Activated CD8-positive, alpha-beta memory T cell treated with anti-CD3 and anti-CD28 coated beads for 24 hours (primary cell): ENCODE data around the gene KCNH1.

Experiments
- DNase-seq: peaks from one replicate; pipeline ENCODE4 v3.0.0-alpha.2; 2020

The KCNH1 gene, protein sequence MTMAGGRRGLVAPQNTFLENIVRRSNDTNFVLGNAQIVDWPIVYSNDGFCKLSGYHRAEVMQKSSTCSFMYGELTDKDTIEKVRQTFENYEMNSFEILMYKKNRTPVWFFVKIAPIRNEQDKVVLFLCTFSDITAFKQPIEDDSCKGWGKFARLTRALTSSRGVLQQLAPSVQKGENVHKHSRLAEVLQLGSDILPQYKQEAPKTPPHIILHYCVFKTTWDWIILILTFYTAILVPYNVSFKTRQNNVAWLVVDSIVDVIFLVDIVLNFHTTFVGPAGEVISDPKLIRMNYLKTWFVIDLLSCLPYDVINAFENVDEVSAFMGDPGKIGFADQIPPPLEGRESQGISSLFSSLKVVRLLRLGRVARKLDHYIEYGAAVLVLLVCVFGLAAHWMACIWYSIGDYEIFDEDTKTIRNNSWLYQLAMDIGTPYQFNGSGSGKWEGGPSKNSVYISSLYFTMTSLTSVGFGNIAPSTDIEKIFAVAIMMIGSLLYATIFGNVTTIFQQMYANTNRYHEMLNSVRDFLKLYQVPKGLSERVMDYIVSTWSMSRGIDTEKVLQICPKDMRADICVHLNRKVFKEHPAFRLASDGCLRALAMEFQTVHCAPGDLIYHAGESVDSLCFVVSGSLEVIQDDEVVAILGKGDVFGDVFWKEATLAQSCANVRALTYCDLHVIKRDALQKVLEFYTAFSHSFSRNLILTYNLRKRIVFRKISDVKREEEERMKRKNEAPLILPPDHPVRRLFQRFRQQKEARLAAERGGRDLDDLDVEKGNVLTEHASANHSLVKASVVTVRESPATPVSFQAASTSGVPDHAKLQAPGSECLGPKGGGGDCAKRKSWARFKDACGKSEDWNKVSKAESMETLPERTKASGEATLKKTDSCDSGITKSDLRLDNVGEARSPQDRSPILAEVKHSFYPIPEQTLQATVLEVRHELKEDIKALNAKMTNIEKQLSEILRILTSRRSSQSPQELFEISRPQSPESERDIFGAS

DNA sequence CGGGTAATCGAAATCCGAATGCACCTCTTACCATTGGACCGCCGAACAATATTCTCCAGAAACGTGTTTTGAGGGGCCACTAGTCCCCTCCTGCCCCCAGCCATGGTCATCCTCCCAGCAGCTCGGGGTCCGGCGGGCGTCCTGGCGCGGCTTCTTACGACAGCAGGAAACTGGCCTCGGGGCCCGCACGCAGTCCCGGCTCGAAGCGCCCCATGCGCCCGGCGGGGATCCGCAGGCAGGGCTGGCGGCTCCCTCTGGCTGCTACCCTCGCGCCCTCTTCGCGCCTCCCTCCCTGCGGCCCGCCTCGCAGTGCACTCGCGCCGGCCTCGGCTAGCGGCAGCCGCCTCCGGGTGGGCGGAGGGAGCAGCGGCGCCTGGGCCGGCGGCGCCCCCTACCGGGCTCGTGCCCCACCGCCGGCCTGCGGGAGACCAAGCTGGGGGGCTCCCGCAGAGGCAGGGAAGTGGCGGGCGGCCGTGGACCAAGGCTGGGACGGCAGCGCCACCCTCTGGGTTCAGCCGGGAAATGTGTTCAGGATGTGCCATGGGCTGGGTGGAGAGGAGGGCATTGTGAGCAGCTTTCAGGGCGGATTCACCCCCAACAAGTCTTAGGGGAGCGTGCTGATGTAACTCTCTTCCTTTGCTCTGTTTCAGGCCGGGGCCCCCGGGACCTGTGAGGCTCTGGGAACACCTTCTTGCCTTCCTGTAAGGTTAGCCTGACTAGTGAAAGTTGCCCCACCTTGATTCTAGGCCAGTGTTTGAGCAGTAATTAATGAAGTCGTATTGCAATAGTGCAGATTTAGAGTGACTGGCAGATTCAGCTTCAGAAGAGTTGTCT, at the start of gene KCNH1:
Gene KCNH1 (minus strand): TSS at position 313 of the 834 bp plus-strand sequence. CDS start 203 bp downstream, at position 110.
- peak; percentile 92 for DNase-seq

DNA sequence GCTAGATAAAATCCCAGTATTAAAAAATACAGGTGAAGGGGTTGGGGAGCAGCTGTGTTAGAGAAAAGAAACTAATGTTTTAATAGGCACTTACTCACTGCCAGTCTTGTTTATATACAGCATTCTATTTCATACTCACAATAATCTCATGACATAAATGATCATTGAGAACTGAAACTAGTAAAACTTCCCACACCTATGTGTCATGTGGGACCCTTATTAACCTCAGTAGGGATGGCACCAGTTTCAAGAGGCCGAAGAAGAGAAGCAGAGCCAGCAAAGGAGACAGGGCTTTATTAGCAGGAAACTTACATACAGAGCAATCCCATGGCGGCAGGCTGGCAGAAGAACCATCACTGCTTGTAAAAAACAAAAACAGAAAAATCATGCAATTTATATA, 48.8 kb upstream of the KCNH1 start:
- DNase-seq, result no peak

DNA sequence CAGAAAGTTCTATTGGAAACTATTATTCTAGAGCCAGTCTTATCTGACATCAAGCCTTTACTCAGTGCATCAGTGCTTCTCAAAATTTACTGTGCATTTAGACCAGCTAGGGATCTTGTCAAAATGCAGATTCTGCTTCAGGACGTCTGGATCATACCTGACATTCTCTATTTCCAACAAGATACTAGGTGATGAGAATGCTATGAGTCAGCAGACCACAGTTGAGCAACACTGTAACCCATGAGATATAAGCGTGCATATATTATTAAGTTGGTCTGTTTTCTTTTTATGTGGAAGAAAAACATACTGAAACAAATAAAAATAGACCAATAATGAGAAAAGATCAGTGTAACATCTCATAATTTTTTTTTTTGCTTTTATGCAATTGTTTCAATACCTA, 40.4 kb upstream of the KCNH1 start:
- no peak for DNase-seq

DNA sequence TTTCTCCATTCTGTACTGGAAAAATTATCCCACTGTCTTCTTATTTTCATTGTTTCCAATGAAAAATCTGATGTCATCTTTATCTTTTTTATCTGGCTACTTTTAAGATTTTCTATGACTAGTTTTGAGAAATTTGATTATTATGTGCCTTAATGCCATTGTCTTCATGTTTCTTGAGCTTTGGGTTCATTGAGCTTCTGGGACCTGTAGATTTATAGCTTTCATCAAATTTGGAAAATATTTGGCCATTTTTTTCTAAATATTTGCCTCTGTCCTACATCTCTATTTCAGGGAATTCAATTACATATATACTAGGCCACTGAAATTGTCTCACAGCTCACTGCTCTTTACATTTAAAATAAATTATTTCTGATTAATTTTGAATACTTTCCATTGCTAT, 38.7 kb upstream of the KCNH1 start:
- DNase-seq, result no peak

GRCh38 chr1:211169353-211169752, 35.4 kb upstream of the KCNH1 start:
- DNase-seq, result no peak

DNA sequence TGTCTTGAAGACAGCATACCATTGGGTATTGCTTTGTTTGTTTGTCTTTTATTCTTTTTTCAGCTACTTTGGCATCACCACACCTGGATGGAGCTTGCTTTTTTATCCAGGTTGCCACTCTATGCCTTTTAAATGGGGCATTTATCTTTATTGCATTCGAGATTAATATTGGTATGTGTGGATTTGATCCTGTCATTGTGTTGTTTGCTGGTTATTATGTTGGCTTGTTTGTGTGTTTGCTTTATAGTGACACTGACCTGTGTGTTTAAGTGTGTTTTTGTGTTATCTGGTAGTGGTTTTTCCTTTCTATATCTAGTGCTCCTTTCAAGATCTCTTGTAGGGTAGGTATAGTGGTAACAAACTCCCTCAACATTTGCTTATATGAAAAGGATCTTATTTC, 24.9 kb upstream of the KCNH1 start:
- no peak for DNase-seq

- DNase-seq, result no peak
Measured at GRCh38 chr1:211155040-211155439, 21.1 kb upstream of the KCNH1 start.

GRCh38 chr1:211153932-211154331, 20.0 kb upstream of the KCNH1 start:
- DNase-seq, result no peak

DNA sequence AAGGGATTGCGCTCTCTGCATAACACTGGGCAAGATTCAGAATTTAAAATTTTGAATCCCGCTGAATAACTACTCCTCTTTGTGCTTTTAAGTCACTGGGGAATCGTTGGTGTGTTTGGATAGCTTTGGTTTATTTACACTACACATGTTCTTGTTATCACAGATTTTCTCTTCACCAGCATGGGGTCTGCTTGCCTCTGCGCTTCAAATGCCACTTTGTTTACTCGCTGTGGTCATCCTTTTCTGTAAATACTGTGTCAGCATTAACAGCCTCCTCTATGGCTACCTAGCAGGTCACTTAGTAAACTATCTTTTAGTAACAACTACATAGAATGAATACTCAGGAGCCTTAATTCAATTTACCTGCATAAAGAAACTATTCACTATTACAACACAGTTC, 14.4 kb upstream of the KCNH1 start:
- no peak for DNase-seq

- no peak for DNase-seq
Measured at GRCh38 chr1:211145944-211146343, 12.0 kb upstream of the KCNH1 start.

- DNase-seq, result no peak
Measured at GRCh38 chr1:211135342-211135950, 1.5 kb upstream of the KCNH1 start.

DNA sequence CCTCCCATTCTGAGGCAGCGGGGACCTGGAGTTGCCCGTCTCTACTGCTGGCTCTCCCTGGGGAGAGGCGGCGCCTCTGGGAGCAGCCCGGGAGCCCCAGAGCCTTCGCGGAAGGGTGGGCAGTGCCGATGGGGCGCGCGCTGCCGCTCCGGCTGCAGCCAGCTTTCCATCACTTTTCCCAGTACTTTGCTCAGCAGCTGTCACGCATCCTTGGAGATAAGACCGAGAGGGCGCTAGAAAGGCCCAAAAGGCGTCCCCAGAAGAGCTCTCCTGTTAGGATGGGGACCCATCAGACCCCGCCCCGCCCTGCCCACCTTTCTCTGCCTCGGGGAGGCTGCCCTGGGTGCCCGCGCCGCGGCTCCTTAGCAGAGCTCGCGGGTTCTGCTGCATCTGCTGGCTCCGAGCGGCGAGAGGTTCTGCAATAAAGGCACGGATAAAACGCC, 534 bp downstream of the KCNH1 start:
- no peak for DNase-seq

DNA sequence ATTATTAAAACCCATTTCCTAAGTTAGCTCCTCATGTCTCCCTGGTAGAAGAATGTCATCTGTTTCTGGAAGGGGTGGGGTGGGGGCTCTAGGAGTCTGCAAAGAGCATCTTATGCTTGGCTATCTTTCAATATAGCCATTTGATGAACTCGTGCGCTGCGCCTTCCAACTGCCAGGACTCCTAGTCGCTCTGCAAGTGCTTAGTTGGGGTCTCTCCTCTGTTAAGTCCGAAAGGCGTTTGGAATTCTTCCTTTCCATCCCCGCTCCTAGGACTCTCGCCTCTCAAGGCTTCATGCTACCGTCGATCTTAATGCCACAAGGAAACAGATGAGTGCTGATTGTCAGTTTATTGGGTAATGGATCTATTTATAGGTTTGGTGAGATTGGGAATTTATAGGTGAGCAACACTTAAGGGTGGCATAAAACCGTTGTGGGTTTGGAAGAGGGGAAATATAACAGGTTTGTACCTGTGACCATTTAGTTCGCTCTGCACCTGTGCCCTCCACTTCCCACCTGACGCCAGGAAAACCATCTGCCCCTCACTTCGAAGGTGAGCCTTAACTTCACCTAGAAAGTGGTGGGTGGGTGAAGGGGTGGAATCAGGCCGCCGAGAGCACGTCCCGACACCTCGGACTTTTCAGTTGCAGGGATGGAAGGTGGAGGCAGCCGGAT, 1.1 kb downstream of the KCNH1 start:
- no peak for DNase-seq

DNA sequence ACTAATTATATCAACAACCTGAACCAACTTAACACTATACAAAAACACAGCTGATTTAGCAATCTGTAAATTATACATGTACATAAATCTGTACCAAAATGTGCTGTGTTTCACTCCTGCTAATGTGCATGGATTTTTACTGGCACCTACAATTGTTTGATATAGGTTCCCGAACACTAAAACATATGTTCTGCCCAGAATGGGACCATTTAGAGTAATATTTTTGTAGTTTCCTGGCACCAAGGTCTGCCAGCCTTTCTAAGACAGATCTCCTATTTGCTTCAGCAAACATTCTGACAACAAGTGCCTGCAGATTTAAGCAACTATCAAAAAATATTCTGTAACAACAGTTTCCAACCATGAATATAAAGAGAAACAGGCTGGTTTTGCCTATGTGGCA, 4.2 kb downstream of the KCNH1 start:
- no peak for DNase-seq

- no peak for DNase-seq
Measured at GRCh38 chr1:211127166-211127565, 6.8 kb downstream of the KCNH1 start.

DNA sequence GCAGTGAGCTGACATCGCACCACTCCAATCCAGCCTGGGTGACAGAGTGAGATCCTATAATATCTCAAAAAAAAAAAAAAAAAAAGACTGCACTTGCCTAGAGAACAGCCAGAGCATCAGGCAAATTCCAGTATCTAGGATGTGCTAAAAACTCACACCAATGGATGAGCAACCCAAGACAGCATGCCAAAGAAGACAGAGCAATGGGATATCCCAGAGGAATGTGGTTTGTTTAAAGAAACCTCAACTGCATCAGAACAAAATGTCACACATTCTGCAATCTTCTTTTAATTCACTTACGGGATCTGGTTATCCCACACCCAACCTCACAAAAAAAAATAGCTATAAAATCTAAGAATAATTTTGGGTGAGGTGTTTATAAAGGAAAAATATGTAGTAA, 7.3 kb downstream of the KCNH1 start:
- no peak for DNase-seq

DNA sequence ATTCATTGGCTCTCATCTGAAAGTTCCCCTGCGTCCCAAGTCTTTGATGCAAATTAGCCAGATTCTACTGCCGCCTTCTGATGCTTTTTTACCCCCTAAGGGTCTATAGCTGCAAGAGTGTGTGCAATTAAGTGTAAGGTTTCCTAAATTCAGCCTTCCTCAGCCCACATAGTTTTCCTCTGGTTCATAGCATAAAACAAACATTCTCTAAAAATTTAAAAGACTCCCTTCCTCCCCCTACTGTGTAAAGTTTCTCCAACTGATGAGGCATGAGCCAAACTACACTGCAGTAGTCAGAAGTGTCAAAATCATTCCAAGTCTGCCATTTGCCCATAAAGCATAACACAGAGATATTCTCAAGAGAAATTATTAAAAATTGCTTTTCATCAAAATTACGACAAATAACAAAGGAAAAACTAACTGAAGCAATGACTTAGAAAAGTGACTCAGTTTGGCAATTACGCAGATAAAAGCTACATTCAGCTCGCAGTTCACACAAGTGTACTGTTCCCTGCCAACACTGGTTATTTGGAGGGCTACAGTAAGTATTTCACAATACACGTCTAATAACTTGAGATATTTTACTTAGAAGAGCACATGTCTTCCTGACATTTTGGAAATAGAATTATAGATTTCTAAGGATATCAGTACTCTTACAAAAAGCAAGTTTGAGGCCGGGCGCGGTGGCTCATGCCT, 15.4 kb downstream of the KCNH1 start:
- no peak for DNase-seq

DNA sequence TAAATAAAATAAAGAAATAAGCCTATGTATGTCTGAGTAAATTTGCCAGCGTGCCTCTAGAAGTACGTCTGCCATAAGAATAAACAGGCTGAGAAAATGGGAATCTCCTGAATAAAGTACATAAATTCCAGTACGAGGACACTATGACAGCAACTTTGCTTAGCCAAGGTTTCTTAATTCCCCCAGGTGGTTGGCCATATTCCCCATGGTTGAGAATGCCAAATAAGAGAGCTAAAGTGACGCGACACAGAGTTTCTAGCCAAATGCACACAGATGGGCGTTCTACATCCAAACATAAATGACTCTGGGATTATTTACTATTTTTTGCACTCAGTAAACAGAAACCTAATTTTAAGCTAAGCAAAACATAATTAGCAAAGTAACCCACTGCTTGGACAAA, 19.5 kb downstream of the KCNH1 start:
- DNase-seq, result no peak

DNA sequence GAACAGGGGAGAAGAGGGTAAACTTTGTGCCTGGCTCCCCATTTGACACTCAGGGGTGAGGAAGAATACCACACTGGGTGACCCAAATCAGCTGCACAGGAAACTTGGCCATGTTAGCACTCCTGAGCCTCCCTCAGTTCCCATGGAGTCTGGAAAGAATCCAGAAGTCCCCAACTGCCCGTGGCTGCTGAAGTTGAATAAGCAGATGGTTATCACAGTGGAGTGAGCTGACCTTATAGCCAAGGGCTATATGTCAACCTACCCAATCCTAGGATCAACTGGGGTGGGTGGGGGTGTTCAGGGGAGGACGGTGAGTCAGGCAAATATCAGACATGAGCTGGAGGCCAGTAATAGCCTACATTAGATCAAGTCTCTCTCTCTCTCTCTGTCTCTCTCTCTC, 20.4 kb downstream of the KCNH1 start:
- DNase-seq, result no peak

- no peak for DNase-seq
Measured at GRCh38 chr1:211111351-211111750, 22.6 kb downstream of the KCNH1 start.

- no peak for DNase-seq
Measured at GRCh38 chr1:211101481-211101880, 32.5 kb downstream of the KCNH1 start.
